ENCODE measurements around the gene SULT1C4. TPM values are rescaled to one million over a fixed set of nuclear protein-coding genes. Genes with fewer than 3 reads are reported as not detected.

SULT1C4 gene
- total RNA-seq, 1 donor: 0.43 TPM

DNA sequence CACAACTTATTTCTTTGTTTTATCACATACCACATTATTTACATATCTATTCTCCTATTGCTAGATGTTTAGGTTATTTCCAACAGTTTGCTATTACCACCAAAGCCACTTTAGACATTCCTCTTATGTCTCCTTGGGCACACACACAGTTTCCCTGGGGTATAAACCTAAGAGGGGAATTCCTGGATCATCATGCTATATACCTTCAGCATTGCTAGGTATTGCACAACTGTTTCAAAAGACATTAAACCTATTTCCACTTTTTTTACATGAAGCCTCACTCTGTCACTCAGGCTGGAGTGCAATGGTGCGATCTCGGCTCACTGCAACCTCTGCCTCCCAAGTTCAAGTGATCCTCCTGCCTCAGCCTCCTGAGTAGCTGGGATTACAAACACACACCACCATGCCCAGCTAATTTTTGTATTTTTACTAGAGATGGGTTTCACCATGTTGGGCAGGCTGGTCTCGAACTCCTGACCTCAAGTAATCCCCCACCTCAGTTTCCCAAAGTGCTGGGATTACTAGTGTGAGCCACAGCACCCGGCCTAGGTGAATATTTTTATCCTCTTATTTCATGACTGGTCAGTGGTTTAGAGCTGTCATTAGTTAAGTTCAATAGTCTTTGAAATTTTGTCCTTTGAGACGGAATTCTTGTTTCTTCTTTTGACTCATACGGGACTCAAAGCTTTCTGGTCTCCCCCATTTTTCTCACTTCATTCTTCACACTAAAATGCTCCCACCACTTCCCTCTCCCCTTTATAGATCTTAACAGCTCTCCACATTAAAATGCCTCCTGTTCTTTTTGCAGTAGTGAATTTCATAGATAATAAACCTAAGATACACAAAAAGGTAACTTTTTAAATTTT, 30.3 kb downstream of the SULT1C4 start:
- TF ChIP-seq, protein P1, sequence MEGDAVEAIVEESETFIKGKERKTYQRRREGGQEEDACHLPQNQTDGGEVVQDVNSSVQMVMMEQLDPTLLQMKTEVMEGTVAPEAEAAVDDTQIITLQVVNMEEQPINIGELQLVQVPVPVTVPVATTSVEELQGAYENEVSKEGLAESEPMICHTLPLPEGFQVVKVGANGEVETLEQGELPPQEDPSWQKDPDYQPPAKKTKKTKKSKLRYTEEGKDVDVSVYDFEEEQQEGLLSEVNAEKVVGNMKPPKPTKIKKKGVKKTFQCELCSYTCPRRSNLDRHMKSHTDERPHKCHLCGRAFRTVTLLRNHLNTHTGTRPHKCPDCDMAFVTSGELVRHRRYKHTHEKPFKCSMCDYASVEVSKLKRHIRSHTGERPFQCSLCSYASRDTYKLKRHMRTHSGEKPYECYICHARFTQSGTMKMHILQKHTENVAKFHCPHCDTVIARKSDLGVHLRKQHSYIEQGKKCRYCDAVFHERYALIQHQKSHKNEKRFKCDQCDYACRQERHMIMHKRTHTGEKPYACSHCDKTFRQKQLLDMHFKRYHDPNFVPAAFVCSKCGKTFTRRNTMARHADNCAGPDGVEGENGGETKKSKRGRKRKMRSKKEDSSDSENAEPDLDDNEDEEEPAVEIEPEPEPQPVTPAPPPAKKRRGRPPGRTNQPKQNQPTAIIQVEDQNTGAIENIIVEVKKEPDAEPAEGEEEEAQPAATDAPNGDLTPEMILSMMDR (IDR thresholded peaks at IDR 0.05; ENCODE audit: insufficient read depth, low read depth, low read length): no peak
- no peak for DNase-seq (ENCODE audit: low read depth)
- H3K4me3 ChIP-seq (ENCODE audit: low read depth, low read length): no peak overlapping the region

DNA sequence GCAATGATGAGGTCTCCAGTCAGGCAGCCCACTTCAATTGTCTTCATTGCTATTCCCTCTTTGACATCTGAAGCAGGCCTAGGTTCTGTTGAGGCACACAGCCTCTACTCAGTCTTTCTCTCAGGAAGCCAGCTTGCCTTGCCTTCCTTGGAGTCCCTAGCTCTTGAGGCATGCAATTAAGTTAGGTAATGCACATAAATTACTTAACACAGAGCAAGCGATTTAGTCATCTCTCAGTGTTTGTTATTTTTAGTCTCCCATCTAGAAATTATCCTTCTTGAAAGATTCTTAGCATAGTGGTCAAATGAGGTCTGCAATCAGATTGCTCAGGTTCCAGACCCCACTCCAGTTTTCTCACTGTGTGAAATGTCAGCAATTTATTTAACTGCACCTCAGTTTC, 32.0 kb downstream of the SULT1C4 start:
- no peak overlapping the region for H3K4me3 ChIP-seq (ENCODE audit: low read depth, low read length)

DNA sequence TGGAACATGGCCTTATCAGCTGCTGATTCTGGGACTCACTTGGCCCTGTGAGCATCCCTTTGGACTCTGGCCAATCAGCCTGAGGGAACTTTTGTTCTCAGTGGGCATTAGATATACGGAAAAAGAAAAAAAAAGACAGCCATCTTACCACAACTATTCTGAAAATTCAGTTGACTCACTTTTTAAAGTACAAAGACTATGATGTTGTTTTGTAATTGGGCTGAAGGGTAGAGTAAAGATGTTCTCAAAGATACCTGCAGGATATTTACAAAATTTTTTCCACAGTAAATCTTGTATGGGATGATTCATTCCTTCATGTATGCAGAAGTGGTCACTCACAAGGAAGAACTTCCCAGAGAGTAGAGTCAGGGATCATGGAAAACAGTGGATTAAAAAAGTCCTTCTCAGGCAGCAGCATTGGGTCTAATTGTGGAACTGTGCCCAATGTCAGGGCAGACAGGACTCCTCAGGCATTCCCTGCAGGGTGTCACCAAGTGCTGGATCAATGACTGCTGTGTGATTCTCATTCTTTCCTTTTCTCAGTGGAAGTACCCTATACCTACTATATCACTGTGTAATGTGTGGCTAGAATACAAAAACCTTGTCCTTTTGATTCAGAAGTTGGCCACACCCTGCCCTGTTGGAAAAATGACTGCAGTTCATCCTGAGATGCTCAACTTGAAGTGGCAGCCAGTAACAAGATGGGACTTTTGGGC, 35.4 kb downstream of the SULT1C4 start:
- DNase-seq (ENCODE audit: low read depth): peak; percentile 93
- no peak overlapping the region for H3K4me3 ChIP-seq (ENCODE audit: low read depth, low read length)
- TF ChIP-seq, protein P1 (IDR thresholded peaks at IDR 0.05; ENCODE audit: insufficient read depth, low read depth, low read length): no peak

More for the DNA sequence above, 32.0 kb downstream of the SULT1C4 start:
- DNase-seq (ENCODE audit: low read depth): peak; percentile 58
- TF ChIP-seq, protein P1 (IDR thresholded peaks at IDR 0.05; ENCODE audit: insufficient read depth, low read depth, low read length): no peak

DNA sequence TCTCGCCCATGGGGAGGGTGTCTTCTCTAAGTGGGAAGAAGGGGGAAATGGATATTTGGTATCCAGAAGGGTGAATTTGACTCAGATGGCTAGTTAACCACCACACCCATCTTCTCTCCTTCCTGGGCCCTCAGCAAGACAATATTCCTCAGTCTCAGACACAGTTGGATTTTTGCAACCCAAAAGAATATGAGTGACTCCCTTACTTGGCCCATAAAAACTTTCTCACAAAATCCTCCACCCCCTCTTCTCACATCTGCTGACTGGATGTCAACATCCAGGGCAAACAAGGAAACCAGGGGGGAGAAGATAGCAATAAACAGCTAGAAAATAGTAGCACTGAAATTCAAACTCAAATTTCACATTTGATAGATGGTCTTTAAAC, 35.9 kb downstream of the SULT1C4 start:
- TF ChIP-seq, protein P1 (IDR thresholded peaks at IDR 0.05; ENCODE audit: insufficient read depth, low read depth, low read length): no peak
- H3K4me3 ChIP-seq (ENCODE audit: low read depth, low read length): no peak overlapping the region
- peak; percentile 76 for DNase-seq (ENCODE audit: low read depth)

DNA sequence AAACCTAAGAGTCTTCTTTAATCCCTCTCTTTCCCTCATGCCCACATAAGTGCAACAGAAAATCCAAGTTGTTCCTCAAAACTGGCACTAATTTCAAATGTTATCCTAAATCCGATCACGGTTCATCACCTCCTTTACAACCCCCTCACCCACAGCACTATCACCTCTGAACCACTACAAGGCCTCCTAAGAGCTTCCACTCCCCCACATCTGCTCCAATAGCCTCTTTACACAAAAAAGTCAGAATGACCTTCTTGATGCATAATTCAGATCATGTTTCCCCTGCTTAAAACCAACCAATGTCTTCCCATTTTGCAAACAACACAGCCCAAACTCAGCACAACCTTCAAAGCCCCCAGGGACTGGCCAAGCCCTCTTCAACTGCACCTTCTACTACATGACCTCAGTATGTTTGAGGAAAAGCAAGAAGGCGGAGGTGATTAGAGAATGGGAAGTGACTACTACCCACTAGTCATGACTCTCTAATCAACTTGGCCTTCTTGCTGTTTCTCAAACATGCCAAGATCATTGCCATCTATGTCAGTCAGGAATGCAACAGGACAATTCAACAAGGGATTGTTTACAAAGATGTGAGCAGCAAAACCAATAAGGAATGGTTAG, 36.6 kb downstream of the SULT1C4 start:
- TF ChIP-seq, protein P1 (IDR thresholded peaks at IDR 0.05; ENCODE audit: insufficient read depth, low read depth, low read length): no peak
- no peak for DNase-seq (ENCODE audit: low read depth)
- no peak overlapping the region for H3K4me3 ChIP-seq (ENCODE audit: low read depth, low read length)

DNA sequence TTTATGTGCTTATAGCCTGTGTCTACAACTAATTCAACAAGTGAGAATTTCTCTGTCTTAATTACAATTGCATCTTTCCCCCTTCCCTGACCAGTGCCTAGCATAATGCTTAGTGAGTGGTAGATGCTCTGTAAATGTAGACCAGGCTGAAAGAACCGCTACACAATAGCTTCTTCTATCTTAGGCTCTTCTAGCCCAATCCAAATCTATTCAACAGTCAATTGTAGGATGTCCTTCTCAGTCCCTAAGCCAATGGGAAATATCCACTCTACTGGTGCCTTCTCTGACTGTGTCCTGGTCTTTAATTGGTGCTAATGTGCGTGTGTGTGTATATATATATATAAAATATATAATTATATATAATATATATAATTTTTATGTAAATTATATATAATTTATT, 37.2 kb downstream of the SULT1C4 start:
- no peak overlapping the region for H3K4me3 ChIP-seq (ENCODE audit: low read depth, low read length)
- no peak for DNase-seq (ENCODE audit: low read depth)
- TF ChIP-seq, protein P1 (IDR thresholded peaks at IDR 0.05; ENCODE audit: insufficient read depth, low read depth, low read length): no peak

Data from fibroblast of villous mesenchyme (primary cell).